Pancreas (tissue), 10 donors: ENCODE results near the gene TUBA4B. TPM values are rescaled to one million over a fixed set of nuclear protein-coding genes. Genes with fewer than 3 reads are reported as not detected.

Source experiments
- ATAC-seq, 4 donors: fragments of 200-7000 bp; cut with Tn5 transposase; one replicate each; pipeline versions ENCODE4 v1.8.0 to v1.9.1; 2020; ENCODE audit warnings: mild to moderate bottlenecking in 4 of 4, moderate library complexity in 4 of 4
- DNase-seq, 6 donors: peaks; one replicate each; pipeline ENCODE4 v3.0.0-alpha.2; 2020
- FAIRE-seq: peaks from 2 replicates; lab custom pipeline; 2012; peaks lifted over from hg19 to GRCh38; lab: Jason Lieb, UNC
- H3K27ac ChIP-seq, 4 donors: fragments of 200-600 bp; sonication (generic); 1 replicate in 3 of 4; 2 replicates in 1 of 4; pipeline versions ENCODE4 v1.5.0 to v1.8.0; 2020
- H3K27me3 ChIP-seq, 4 donors: fragments of 200-600 bp; one replicate each; pipeline ENCODE4 v1.8.0; 2021
- H3K36me3 ChIP-seq, 3 donors: fragments of 200-600 bp; sonication (generic) in 1 of 3; one replicate each; pipeline versions ENCODE4 v1.5.0 to v1.8.0; 2020 to 2021
- H3K4me1 ChIP-seq, 3 donors: fragments of 200-600 bp; one replicate each; pipeline ENCODE4 v1.8.0; 2021
- H3K4me3 ChIP-seq, 4 donors: fragments of 200-600 bp; sonication (generic) in 2 of 4; one replicate each; pipeline versions ENCODE4 v1.5.0 to v1.8.0; 2020 to 2021
- H3K9me3 ChIP-seq, 4 donors: fragments of 200-600 bp; one replicate each; pipeline ENCODE4 v1.8.0; 2021
- WGBS, 2 donors: extraction: QIAGEN DNeasy Blood & Tissue Kit; methylation state at CpG; one replicate each; pipeline ENCODE4 v1.1.7; 2013; 5-methylcytosine and 5-hydroxymethylcytosine counted together
- intact Hi-C, 3 donors: fragments of 100-400 bp; cut with DNase I; formaldehyde crosslinking; loops; one replicate each; pipeline versions ENCODE4 v1.11.1 to v1.14.2; 2022
- polyA plus RNA-seq, 2 donors: library from polyadenylated mRNA; stranded (reverse); fragments of 200-250 nt; gene quantifications; one replicate each; pipeline ENCODE4 v1.2.3, GENCODE V29; 2013
- total RNA-seq, 6 donors: library from RNA; stranded (reverse); fragmentation: NEBNext Ultra II Directional in 4 of 6; extraction: Animal tissue kit (Norgen Biotek cat#: 25700) in 4 of 6; gene quantifications; one replicate each; pipeline versions ENCODE4 v1.2.1 to v1.2.4, GENCODE V29; 2021 to 2023
- TF ChIP-seq, protein P1 (sequence below), 4 donors: fragments of 200-600 bp; sonication (generic) in 3 of 4; IDR thresholded peaks; one replicate each; pipeline versions ENCODE4 v1.5.0 to v1.8.0; 2021; ENCODE audit warnings: antibody characterized with exemption in 4 of 4
- donor health status: healthy with polysubstance abuse.
- donor health status: DM: no; HTN: no; CAD: no; lungs with moderate emphysema.
- donor health status: DM: no; HTN: no; CAD: no.
- donor health status: control.
- donor health status: control.
- donor health status: Bipolar disorder and iron deficiency.
- donor health status: DM: yes; HTN: yes; CAD: no.
- donor health status: DM: no; HTN: no; CAD: no.
- donor health status: DM: no; HTN: no; CAD: no.
- donor health status: DM: yes; HTN: yes; CAD: no.

The TUBA4B gene
- total and polyA plus RNA-seq, 8 donors: not detected

GRCh38 chr2:219251656-219252055, 1.4 kb upstream of the TUBA4B start:
- H3K4me3 ChIP-seq: peak overlapping the region in 1 of 4 donors; percentile 58
- ATAC-seq (no peak), DNase-seq (no peak), FAIRE-seq (no peak)
- peaks cover 0 to 5% (median 0%) of the 10 kb centered on the region in 3 donors for H3K36me3 ChIP-seq
- H3K27ac ChIP-seq: peak overlapping the region in 3 of 4 donors; percentile 26 to 89 (median 80)
- WGBS, 2 donors: 89% methylated on average over 6 of the region's 6 CpGs
- H3K4me1 ChIP-seq: peaks cover 26 to 59% (median 32%) of the 10 kb centered on the region in 3 donors
- TF ChIP-seq, protein P1, sequence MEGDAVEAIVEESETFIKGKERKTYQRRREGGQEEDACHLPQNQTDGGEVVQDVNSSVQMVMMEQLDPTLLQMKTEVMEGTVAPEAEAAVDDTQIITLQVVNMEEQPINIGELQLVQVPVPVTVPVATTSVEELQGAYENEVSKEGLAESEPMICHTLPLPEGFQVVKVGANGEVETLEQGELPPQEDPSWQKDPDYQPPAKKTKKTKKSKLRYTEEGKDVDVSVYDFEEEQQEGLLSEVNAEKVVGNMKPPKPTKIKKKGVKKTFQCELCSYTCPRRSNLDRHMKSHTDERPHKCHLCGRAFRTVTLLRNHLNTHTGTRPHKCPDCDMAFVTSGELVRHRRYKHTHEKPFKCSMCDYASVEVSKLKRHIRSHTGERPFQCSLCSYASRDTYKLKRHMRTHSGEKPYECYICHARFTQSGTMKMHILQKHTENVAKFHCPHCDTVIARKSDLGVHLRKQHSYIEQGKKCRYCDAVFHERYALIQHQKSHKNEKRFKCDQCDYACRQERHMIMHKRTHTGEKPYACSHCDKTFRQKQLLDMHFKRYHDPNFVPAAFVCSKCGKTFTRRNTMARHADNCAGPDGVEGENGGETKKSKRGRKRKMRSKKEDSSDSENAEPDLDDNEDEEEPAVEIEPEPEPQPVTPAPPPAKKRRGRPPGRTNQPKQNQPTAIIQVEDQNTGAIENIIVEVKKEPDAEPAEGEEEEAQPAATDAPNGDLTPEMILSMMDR (IDR thresholded peaks at IDR 0.05): no peak
- H3K27me3 ChIP-seq: no peaks in the 10 kb centered on the region
- intact Hi-C loops: no loop called here
- H3K9me3 ChIP-seq: no peaks in the 10 kb centered on the region

DNA sequence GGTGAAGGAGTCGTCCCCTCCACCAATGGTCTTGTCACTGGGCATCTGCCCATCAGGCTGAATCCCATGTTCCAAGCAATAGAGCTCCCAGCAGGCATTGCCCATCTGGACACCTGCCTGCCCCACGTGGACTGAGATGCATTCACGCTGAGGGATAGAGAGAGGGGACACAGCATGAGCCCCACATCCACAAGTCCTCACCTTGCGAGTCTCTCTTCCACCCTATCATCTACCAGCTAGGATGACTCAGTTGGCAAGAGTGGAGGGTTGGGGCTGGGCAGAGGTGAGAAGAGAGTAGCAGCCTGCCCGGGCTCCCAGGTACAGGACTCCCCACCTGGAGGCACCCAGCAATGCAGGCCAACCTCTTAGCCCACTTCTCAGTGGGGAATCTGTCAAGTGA, 959 bp upstream of the TUBA4B start:
- FAIRE-seq: no peak
- H3K27ac ChIP-seq: peak overlapping the region in 3 of 4 donors; percentile 26 to 89 (median 80)
- no peak for ATAC-seq
- intact Hi-C loops: no loop called here
- peaks cover 26 to 56% (median 32%) of the 10 kb centered on the region in 3 donors for H3K4me1 ChIP-seq
- peak overlapping the region in 2 of 4 donors; percentile 58 to 82 for H3K4me3 ChIP-seq
- TF ChIP-seq, protein P1 (IDR thresholded peaks at IDR 0.05): no peak
- peaks cover 0 to 5% (median 0%) of the 10 kb centered on the region in 3 donors for H3K36me3 ChIP-seq
- peak in 1 of 6 donors; percentile 50 for DNase-seq
- H3K9me3 ChIP-seq: no peaks in the 10 kb centered on the region
- 50 to 52% methylated on average over 5 of the region's 5 CpGs for WGBS, 2 donors
- H3K27me3 ChIP-seq: no peaks in the 10 kb centered on the region

DNA sequence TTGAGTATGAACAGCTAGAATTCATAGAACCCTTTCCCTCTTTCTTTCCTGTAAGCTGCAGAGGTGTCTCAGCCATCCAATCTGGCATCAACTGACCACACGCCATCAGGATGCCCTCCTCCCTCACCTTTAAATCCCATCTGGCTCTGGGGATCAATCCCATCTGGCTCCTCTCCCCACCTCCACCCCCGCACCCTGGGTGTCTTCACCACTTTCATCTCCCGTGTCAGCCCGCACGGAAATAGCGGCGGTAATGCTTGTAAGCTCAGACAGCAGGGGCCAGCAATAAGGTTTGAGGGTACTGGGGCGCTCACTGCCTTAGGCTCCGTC, 508 bp upstream of the TUBA4B start:
- TF ChIP-seq, protein P1 (IDR thresholded peaks at IDR 0.05): no peak
- peaks cover 26 to 52% (median 32%) of the 10 kb centered on the region in 3 donors for H3K4me1 ChIP-seq
- FAIRE-seq (no peak), DNase-seq (no peak), ATAC-seq (no peak)
- no peaks in the 10 kb centered on the region for H3K27me3 ChIP-seq
- H3K9me3 ChIP-seq: no peaks in the 10 kb centered on the region
- WGBS, 2 donors: 14 to 16% methylated on average over 9 of the region's 9 CpGs
- H3K4me3 ChIP-seq: peak overlapping the region; percentile 58 to 82 (median 64)
- peaks cover 0 to 5% (median 0%) of the 10 kb centered on the region in 3 donors for H3K36me3 ChIP-seq
- intact Hi-C loops: no loop called here
- H3K27ac ChIP-seq: peak overlapping the region; percentile 13 to 89 (median 68)

DNA sequence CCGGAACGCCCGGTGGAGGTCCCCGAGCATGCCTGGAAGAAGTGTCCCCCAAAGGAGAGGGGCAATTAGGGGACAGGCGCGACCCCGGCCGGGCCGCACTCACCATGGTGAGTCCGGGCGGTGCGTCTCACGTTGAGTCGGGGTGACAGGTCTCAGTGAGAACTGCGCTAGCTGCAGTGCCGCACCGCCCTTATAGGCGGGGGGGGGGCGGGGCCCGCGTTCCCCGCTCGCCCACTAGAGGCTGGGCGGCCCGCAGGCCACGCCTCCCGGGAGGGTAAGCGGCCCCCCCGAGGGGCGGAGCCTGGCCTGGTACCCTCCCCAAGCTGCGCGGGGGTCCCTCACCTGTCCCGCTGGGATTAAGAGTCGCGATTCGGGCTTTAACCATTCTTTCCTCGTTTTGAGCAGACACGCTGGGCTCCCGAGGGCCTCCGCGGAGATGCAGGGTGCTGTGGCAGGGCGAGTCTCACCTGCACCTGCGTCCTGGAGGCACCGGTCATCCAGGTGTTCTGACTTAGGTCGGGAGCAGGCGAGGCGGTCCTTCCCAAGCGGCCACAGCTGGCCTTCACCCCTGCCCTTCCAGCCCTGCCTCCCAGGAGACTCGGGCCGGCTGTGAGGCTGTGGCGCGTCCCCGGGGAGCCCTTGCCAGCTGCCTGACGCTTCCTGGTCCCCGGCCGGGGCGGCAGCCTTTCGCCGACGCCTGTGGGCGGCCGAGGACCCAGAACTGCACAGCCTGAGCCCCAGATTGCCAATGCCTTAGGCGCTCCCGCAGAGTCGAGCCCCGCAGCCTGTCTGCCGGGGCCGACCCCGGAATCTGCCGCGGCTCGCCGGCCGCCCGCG, 928 bp downstream of the TUBA4B start, which contains the start of gene TUBA4A:
Gene TUBA4A, minus strand, starts transcription at position 166 of the 837 bp plus-strand sequence. Its CDS starts 60 bp downstream, at position 106.
- TF ChIP-seq, protein P1 (IDR thresholded peaks at IDR 0.05): no peak
- Histone ChIP-seq H3K27me3 (no peaks in the 10 kb centered on the region), H3K36me3 (peaks cover 0 to 5% (median 0%) of the 10 kb centered on the region in 3 donors), H3K4me1 (peaks cover 18 to 42% (median 27%) of the 10 kb centered on the region in 3 donors), H3K4me3 (peak within 1 kb of the TSS; percentile 58 to 82 (median 64)), H3K9me3 (no peaks in the 10 kb centered on the region), H3K27ac (peak within 1 kb of the TSS; percentile 73 to 89 (median 78))
- WGBS, 2 donors: 0 to 1% methylated on average over 50 to 76 of the region's 76 CpGs
- no peak for FAIRE-seq
- peak; percentile 83 to 90 (median 86) for ATAC-seq
- intact Hi-C loops: no loop called here
- peak; percentile 85 to 95 (median 91) for DNase-seq
